ENCODE data around the gene RNF135.

Gene RNF135

DNA sequence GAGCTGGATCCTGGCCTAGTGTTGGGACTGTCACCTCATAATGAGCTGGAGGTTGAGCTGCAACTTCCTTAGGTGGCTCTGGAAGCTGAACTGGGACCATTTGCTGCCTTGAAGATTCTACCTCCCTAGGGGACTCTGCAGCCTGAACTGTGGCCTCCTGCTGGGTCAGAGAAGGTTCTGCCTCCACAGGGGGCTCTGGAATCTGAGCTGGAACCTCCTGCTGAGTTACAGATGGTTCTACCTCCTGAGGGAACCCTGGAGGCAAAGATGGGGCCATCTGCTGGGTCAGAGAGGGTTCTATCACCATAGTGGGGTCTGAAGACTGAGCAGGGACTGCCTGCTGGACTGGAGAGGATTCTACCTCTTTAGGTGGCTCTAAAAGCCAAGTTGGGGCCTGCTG, 77.3 kb downstream of the RNF135 start:
- TF ChIP-seq, protein P1, sequence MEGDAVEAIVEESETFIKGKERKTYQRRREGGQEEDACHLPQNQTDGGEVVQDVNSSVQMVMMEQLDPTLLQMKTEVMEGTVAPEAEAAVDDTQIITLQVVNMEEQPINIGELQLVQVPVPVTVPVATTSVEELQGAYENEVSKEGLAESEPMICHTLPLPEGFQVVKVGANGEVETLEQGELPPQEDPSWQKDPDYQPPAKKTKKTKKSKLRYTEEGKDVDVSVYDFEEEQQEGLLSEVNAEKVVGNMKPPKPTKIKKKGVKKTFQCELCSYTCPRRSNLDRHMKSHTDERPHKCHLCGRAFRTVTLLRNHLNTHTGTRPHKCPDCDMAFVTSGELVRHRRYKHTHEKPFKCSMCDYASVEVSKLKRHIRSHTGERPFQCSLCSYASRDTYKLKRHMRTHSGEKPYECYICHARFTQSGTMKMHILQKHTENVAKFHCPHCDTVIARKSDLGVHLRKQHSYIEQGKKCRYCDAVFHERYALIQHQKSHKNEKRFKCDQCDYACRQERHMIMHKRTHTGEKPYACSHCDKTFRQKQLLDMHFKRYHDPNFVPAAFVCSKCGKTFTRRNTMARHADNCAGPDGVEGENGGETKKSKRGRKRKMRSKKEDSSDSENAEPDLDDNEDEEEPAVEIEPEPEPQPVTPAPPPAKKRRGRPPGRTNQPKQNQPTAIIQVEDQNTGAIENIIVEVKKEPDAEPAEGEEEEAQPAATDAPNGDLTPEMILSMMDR (IDR thresholded peaks at IDR 0.05; ENCODE audit: low read depth, low read length), result no peak
- H3K4me3 ChIP-seq (ENCODE audit: low read depth, low read length), result no peak overlapping the region

DNA sequence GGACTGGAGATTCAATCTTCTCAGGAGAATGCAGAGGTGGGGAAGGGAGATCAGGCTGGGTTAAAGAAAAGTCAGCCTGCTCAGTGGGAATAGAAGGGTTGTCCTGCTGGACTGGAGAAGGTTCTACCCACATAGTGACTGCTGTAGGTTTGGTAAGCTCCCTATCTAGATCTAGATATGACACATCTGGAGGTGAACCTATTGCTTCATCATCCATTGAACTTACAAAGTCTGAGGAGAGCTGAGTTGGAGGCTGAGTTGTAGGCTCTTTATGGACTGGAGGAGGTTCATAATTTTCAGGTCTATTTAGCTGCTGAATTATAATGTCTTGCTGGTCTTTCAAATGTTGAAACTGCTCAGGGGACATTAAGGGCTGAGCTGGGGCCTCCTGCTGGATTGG, 77.9 kb downstream of the RNF135 start:
- TF ChIP-seq, protein P1 (IDR thresholded peaks at IDR 0.05; ENCODE audit: low read depth, low read length), result no peak
- H3K4me3 ChIP-seq (ENCODE audit: low read depth, low read length), result no peak overlapping the region
